Tibial nerve (tissue), 4 donors: Measurements from ENCODE around the gene PCBP3. TPM values are rescaled to one million over a fixed set of nuclear protein-coding genes. Genes with fewer than 3 reads are reported as not detected.

Source experiments
- DNase-seq, 2 donors: peaks; one replicate each; pipeline ENCODE4 v3.0.0-alpha.2; 2019; ENCODE audit warnings: low spot score in 2 of 2
- H3K27ac ChIP-seq, 4 donors: fragments of 200-600 bp; sonication (generic) in 3 of 4; one replicate each; pipeline ENCODE4 v1.5.1; 2017 to 2019; ENCODE audit warnings: mild to moderate bottlenecking in 1 of 4
- H3K27me3 ChIP-seq, 2 donors: fragments of 200-600 bp; sonication (generic) in 1 of 2; one replicate each; pipeline versions ENCODE4 v1.5.1 to v1.6.0; 2017 to 2019
- H3K36me3 ChIP-seq, 3 donors: fragments of 200-600 bp; sonication (generic); one replicate each; pipeline ENCODE4 v1.5.1; 2018 to 2019
- H3K4me1 ChIP-seq, 4 donors: fragments of 200-600 bp; sonication (generic) in 3 of 4; one replicate each; pipeline ENCODE4 v1.5.1; 2017 to 2019
- H3K4me3 ChIP-seq, 4 donors: fragments of 200-600 bp; sonication (generic) in 3 of 4; one replicate each; pipeline ENCODE4 v1.5.1; 2017 to 2019; ENCODE audit warnings: mild to moderate bottlenecking in 1 of 4, moderate library complexity in 1 of 4
- H3K9me3 ChIP-seq, 4 donors: fragments of 200-600 bp; sonication (generic) in 3 of 4; one replicate each; pipeline ENCODE4 v1.5.1; 2017 to 2019
- CTCF ChIP-seq, 5 experiments: fragments of 200-600 bp in 3 of 5; fragments of 450-650 bp in 2 of 5; sonication (generic) in 3 of 5; IDR thresholded peaks; one replicate each; pipeline ENCODE4 v1.5.1; 2016 to 2019; ENCODE audit warnings: antibody characterized with exemption in 5 of 5, mild to moderate bottlenecking in 3 of 5, moderate library complexity in 2 of 5
- EP300 ChIP-seq, 2 donors: sonication (generic); formaldehyde crosslinking; IDR thresholded peaks; one replicate each; pipeline ENCODE4 v1.6.1; 2017; ENCODE audit warnings: antibody characterized with exemption in 2 of 2, mild to moderate bottlenecking in 1 of 2
- POLR2A ChIP-seq, 2 donors: fragments of 450-650 bp; IDR thresholded peaks; one replicate each; pipeline ENCODE4 v1.6.1; 2017; ENCODE audit warnings: antibody characterized with exemption in 2 of 2, mild to moderate bottlenecking in 2 of 2, moderate library complexity in 2 of 2
- WGBS, 2 donors: methylation state at CpG; one replicate each; pipeline ENCODE4 v1.1.5; 2018; 5-methylcytosine and 5-hydroxymethylcytosine counted together
- total RNA-seq, 4 donors: library from RNA; depleted of rRNA; stranded (reverse); fragments of >200 nt; gene quantifications; one replicate each; pipeline ENCODE4 v1.1.0, GENCODE V29; 2016

The PCBP3 gene
- total RNA-seq, 4 donors from 2014 or later: 4.2 to 13.4 (median 9.6) TPM

- no peaks in the 10 kb centered on the region for H3K9me3 ChIP-seq
- no peaks in the 10 kb centered on the region for H3K4me1 ChIP-seq
- H3K36me3 ChIP-seq: no peaks in the 10 kb centered on the region
- no peak for DNase-seq
- H3K27ac ChIP-seq: no peak overlapping the region
- no peak for TF ChIP-seq CTCF (IDR thresholded peaks at IDR 0.05)
- TF ChIP-seq EP300 (IDR thresholded peaks at IDR 0.05): no peak
- TF ChIP-seq POLR2A (IDR thresholded peaks at IDR 0.05): no peak
- WGBS, 2 donors: 83 to 85% methylated on average over 14 of the region's 14 CpGs
- no peaks in the 10 kb centered on the region for H3K27me3 ChIP-seq
- no peak overlapping the region for H3K4me3 ChIP-seq
Observed at GRCh38 chr21:45861156-45861870, 217.8 kb downstream of the PCBP3 start.

GRCh38 chr21:45862543-45863207 lies 219.2 kb downstream of the PCBP3 start:
- H3K27me3 ChIP-seq: no peaks in the 10 kb centered on the region
- H3K27ac ChIP-seq: no peak overlapping the region
- H3K36me3 ChIP-seq: no peaks in the 10 kb centered on the region
- TF ChIP-seq CTCF (IDR thresholded peaks at IDR 0.05) (no peak), POLR2A (IDR thresholded peaks at IDR 0.05) (no peak), EP300 (IDR thresholded peaks at IDR 0.05) (no peak)
- 71 to 78% methylated on average over 9 of the region's 9 CpGs for WGBS, 2 donors
- H3K4me3 ChIP-seq: no peak overlapping the region
- no peaks in the 10 kb centered on the region for H3K4me1 ChIP-seq
- DNase-seq: no peak
- no peaks in the 10 kb centered on the region for H3K9me3 ChIP-seq

- no peak for DNase-seq
- H3K4me1 ChIP-seq: no peaks in the 10 kb centered on the region
- 80 to 92% methylated on average over 13 to 16 of the region's 18 CpGs for WGBS, 2 donors
- no peaks in the 10 kb centered on the region for H3K27me3 ChIP-seq
- H3K27ac ChIP-seq: no peak overlapping the region
- TF ChIP-seq CTCF (IDR thresholded peaks at IDR 0.05): no peak
- no peak for TF ChIP-seq POLR2A (IDR thresholded peaks at IDR 0.05)
- no peak for TF ChIP-seq EP300 (IDR thresholded peaks at IDR 0.05)
- no peaks in the 10 kb centered on the region for H3K36me3 ChIP-seq
- H3K9me3 ChIP-seq: no peaks in the 10 kb centered on the region
- no peak overlapping the region for H3K4me3 ChIP-seq
Observed at GRCh38 chr21:45863267-45863666, 219.7 kb downstream of the PCBP3 start.

GRCh38 chr21:45863751-45864150 lies 220.2 kb downstream of the PCBP3 start:
- no peaks in the 10 kb centered on the region for H3K36me3 ChIP-seq
- DNase-seq: no peak
- WGBS, 2 donors: 89 to 90% methylated on average over 19 of the region's 19 CpGs
- TF ChIP-seq EP300 (IDR thresholded peaks at IDR 0.05) (no peak), CTCF (IDR thresholded peaks at IDR 0.05) (no peak), POLR2A (IDR thresholded peaks at IDR 0.05) (no peak)
- no peak overlapping the region for H3K27ac ChIP-seq
- H3K27me3 ChIP-seq: no peaks in the 10 kb centered on the region
- no peaks in the 10 kb centered on the region for H3K9me3 ChIP-seq
- H3K4me1 ChIP-seq: no peaks in the 10 kb centered on the region
- no peak overlapping the region for H3K4me3 ChIP-seq

- no peak for DNase-seq
- Histone ChIP-seq H3K27me3 (no peaks in the 10 kb centered on the region), H3K9me3 (no peaks in the 10 kb centered on the region), H3K27ac (no peak overlapping the region), H3K4me1 (no peaks in the 10 kb centered on the region), H3K4me3 (no peak overlapping the region), H3K36me3 (peaks cover 0 to 3% (median 0%) of the 10 kb centered on the region in 3 donors)
- TF ChIP-seq EP300 (IDR thresholded peaks at IDR 0.05) (no peak), CTCF (IDR thresholded peaks at IDR 0.05) (no peak), POLR2A (IDR thresholded peaks at IDR 0.05) (no peak)
- 59 to 61% methylated on average over 5 of the region's 5 CpGs for WGBS, 2 donors
Observed at GRCh38 chr21:45864436-45864835, 220.9 kb downstream of the PCBP3 start.
